HG03045 (cell line): Measurements from ENCODE around the gene TPD52L1.
"Not testable (repeated sequence)": the region's sequence is repeated elsewhere in the genome, so short reads cannot be mapped to it uniquely, and the experiment has no call there.

Source experiments
- ATAC-seq: cut with Tn5 transposase; IDR thresholded peaks from one replicate; pipeline ENCODE4 v1.9.1; 2021; ENCODE audit warnings: mild to moderate bottlenecking, moderate library complexity; ENCODE audit not compliant: unreplicated experiment

TPD52L1 gene

DNA sequence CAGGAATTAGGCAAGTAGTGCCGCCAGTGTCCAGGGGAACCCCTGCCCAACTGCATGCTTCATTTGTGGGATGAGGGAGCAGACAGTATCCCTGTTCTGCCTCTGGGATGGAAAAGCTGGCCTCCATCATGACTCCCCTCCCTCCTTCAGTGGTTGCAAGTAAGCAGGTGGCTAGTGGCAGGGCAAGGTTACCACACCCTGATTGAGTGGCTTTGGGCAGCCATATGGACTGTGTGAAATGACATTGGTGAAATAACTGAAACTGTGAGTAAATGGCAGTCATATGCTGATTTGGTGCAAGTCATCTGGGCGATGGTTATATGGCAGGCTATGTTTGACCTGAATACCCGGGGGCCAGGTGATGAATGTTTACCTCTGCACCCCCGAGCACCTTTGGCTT, 115.2 kb downstream of the TPD52L1 start:
- ATAC-seq, result no peak

DNA sequence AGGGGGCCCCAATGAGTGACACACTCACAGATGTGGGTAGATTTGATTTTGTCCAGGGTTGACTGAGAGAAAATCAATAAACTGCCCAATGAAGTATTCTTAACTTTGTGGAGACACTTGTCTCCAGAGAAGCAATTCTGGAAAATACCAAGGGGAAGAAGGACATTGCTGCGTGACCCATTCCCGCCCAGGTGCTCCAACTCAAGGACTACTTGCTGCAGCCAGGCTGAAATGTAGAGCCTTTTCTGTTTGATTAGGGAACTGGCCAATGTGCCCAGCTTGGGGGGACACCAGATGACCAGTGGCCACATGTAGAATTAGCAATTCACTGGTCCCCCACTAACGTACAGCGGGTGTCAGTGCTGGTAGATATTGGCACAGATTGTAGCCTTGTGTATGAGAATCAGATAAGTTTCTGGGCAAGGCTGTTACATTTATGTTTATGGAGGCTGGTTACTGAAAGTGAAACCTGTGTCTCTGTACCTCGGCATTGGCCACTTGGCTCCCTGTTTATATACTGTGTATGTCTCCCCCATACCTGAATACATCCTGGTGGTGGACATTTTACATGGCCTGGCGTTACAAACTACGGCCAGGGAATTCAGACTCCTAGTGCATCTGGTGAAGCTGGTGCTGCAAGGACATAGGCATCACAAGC, 115.9 kb downstream of the TPD52L1 start:
- no peak for ATAC-seq

DNA sequence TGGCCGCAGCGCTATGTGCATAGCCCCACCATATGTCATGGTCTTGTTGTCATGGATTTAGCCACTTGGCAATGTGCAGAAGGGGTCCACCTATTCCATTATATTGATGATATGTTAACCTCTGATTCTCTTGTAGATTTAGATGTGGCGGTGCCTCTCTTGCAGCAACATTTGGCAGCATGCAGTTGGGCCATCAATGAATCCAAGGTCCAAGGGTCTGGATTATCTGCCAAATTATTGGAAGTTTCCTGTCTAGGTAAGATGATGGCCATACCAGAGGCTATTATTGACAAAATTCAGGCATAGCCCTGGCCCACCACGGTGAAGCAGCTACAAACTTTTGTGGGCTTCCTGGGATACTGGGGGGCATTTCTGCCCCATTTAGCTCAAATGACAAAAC, 116.8 kb downstream of the TPD52L1 start:
- ATAC-seq, result no peak

DNA sequence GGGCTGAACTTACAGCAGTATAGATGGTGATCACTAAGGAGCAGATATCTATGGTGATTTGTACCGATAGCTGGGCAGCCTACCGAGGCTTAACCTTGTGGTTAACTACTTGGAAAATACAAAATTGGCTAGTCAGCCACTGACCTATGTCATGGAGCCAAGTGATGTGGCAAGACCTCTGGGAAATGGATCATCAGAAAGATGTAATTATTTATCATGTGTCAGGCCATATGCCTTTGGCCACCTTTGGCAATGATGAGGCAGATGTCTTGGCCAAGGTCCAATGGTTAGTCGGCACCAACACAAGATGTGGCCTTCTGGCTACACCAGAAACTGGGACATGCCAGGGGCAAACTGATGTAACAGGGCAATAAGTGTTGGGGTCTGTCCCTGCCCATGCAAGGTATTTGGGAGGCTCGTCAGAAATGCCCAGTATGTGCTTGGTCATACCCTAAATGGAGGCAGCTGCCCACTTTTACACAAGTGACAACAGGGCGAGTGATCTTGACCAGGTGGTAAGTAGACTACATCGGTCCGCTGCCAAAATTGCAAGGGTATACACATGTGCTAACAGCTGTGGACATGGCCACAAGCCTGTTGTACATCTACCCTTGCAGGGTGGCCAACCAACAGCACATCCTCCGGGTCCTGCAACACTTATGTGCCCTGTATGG, 118.0 kb downstream of the TPD52L1 start:
- ATAC-seq, result no peak

DNA sequence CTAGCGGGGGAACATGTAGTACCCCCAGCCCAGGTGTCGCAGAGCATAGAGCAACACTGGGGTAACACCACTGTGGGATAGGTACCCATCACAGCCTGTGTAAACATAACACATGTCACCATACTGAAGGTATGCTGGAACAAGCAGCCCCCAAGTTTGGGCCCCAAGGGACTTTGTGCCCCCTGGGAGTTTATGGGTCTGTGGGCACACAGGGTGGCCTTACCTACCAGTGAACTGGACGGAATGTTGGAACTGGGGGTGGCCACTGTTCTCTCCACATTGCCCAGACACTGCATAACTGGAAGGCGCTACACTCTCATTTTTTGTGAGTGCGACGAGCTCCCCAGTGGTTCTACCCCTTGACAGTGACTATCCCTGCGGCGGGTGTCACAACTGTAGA, 119.7 kb downstream of the TPD52L1 start:
- no peak for ATAC-seq

DNA sequence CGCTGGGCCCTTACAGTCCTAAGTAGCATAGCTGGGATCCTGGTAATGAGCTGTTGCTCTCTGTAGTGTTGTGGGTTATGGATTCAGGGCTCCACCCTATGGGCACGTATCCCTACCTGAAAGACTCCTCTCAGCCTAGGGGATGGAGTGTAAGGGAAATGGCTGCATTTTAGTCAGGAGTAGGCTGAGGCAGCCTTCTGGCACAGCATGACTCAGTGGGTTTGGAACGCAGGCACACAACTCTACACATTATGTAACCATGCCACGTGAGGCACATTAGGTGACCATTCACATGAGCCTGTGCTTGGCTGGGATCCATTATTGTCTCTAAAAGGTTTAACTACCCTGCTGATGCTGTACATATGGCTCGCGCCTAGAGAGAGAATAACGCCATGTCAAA, 120.4 kb downstream of the TPD52L1 start:
- ATAC-seq, result no peak

DNA sequence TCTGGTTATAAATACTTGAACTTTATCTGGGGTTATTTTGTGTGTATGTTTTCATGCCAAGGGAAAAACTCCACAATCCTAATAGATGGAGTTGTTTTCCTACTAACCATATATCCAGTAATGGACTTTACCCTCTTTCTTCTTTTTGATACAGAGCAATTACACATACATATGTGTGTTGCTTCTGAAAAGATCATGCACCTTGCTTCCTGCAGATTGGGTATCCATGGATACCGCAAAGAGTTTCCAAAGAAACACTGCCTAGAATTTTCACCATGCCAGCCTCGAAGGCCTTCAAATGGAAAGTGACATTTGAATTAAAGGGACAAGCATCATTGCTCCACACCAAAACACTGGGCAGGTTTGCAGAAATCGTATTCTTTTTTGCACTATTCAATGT, 121.4 kb downstream of the TPD52L1 start:
- no peak for ATAC-seq

DNA sequence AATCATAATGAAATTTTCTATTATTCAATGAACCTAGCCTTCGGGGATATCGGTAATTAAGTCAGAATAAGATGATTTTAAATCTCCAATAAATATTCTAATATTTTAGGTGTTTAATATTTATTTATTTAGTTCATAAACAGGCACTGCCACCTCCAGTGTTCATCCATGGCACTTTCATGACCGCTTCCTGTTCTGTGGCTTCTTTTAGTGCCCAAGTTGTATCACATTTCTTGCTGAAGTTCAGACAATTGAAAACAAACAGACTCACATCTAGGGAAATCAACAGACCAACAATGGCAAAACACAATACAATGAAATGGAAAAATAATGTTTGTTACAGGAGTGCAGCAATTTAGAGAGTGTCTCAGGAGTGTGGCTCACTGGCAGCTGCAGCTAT, 122.2 kb downstream of the TPD52L1 start:
- ATAC-seq, result no peak

DNA sequence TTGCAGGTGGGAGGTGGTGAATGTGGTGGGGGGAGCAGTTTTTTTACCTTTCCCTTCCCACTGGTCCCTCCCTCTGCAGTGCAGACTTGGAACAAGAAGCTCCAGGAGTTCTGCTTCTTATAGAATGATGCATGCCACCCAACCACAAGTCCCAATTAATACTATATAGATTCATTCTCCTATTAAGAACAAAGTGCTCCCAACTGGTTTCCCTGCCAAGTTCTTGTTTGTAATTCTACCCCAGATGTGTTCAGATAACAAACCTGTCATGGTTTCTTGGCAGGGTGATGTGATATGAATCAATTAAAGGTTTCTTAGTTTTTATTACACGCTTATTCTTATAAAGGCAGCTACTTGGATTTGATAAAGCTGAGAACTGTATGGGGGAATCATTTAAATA, 124.3 kb downstream of the TPD52L1 start:
- no peak for ATAC-seq

DNA sequence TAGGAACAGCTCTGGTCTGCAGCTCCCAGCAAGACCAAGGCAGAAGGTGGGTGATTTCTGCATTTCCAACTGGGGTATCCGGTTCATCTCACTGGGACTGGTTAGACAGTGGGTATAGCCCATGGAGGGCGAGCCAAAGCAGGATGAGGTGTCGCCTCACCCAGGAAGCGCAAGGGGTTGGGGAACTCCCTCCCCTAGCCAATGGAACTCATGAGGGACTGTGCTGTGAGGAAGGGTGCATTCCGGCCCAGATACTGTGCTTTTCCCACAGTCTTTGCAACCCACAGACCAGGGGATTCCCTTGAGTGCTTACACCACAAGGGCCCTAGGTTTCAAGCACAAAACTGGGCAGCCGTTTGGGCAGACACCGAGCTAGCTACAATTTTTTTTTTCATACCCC, 126.4 kb downstream of the TPD52L1 start:
- ATAC-seq, result no peak

DNA sequence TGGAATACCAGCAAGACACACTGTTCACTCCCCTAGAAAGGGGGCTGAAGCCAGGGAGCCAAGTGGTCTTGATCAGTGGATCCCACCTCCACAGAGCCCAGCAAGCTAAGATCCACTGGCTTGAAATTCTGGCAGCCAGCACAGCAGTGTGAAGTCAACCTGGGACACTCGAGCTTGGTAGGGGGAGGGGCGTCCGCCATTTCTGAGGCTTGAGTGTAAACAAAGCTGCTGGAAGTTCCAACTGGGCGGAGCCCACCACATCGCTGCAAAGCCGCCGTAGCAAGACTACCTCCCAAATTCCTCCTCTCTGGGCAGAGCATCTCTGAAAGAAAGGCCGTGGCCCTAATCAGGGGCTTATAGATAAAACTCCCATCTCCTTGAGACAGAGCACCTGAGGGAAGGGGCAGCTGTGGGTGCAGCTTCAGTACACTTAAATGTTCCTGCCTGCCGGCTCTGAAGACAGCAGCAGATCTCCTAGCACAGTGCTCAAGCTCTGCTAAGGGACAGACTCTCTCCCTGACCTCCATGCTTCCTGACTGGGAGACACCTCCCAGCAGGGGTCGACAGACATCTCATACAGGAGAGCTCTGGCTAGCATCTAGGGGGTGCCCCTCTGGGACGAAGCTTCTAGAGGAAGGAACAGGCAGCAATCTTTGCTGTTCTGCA, 126.9 kb downstream of the TPD52L1 start:
- ATAC-seq, result not testable (repeated sequence)

DNA sequence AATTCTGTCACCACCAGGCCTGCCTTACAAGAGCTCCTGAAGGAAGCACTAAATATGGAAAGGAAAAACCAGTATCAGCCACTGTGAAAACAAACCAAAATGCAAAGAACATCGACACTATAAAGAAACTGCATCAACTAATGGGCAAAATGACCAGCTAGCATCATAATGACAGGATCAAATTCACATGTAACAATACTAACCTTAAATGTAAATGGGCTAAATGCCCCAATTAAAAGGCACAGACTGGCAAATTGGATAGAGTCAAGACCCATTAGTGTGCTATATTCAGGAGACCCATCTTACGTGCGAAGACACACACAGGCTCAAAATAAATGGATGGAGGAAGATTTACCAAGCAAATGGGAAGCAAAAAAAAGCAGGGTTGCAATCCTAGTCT, 128.9 kb downstream of the TPD52L1 start:
- not testable (repeated sequence) for ATAC-seq

DNA sequence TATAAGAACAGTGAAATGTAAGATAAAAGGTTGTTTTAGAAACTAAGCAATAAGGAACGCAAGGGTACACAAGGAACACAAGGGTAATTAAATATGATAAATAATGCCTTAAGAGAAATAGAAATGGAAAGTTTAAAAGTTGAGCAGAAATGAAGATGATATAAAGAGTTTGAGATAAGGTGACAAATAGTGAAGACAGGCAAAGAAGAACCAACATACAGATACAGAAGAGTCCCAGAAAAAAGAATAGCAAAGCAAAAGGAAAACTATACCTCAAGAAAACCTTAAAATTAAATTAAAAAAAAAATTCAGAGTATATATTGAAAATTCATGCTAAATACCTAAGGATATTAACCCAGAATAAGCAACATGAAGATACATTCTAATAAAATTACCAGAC, 131.8 kb downstream of the TPD52L1 start:
- no peak for ATAC-seq

DNA sequence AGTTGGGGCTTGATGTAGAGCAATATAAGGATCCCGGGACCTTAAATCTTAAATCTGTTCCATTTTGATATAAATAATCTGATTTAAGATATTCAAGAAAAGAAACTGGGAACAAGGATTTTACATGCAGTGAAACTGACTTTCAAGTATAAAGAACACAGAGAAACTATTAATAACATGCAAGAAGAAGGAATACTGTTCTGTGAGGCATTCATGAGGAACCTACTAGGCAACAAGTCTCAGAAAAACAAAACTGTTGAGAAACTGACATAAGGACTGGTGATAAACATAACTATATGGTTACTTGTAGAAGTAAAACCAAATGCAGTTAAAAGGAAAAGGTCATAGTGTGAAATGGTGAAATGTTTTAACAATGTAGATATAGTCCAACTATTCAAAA, 132.4 kb downstream of the TPD52L1 start:
- no peak for ATAC-seq

DNA sequence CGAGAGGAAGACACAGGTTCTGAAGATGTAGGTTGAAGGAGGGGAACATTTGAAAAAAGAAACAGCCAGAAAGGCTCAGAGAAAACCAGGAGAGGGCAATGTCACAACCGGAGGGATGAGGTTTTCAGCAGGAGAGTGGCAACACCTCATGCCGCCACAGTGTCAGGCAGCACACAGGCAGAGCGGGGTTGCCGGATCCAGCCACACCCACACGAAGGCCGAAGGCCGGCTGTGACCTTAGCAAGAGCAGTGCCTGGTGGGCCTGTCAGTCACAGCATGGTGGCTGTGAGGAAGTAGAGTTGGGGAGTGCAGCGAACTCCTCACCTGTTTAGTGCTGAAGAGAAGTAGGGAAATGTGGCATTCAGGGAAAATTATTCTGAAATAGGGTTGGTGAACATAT, 134.1 kb downstream of the TPD52L1 start:
- ATAC-seq, result no peak

DNA sequence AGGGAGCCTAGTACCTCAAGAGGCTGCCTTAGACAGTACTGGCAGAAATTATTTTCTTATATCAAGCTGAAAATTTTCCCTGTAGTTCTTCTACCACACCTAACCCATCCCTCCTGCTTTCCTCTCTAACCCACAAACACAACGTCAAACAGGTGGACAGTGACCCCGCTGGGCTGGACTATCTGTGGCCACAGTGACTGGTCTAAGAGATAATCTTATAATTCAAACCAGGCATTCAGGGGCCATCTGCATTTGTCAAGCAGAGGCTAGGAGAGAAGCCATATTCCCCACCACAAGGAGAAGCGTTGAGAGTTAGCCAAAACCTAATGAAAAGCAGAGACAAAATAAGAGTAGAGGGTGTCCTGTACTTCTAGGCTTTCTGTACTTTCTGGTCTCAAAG, 140.0 kb downstream of the TPD52L1 start:
- ATAC-seq, result no peak

DNA sequence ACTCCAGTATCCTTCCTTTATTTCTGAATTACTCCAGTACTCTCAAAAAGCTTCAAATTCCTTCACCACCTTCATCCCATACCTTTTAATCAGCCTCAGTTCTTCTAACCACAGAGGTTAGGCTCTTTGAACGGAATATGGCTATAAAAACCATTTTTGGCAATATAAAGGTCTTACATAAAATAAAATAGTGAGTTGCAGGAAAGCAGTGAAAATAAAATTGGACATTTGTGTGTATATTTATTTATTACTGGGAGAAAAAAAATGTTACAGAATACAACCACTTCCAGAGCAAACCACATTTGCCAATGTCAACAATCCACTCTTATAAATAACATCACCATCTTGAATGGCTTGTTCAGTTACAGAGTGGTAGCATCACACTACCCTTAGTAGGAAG, 140.5 kb downstream of the TPD52L1 start:
- no peak for ATAC-seq

DNA sequence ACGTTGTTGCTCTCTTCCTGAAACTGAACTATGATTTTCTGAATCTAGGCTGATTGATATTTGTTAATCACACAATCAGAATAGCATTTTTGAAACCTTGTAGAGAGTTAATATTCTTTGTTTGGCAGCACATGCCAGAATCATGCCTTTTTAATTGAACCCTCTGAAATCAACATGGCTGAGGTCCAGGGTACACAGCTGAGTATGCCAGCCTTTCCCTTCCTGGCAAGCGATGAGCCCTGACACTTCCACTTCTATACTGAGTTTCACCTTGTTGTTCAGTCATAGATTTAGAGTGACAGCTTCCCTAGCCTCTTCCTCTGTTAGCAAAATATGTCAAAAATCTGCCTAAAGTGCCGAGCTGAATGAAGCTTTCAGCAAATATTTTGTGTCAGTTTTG, 141.4 kb downstream of the TPD52L1 start:
- no peak for ATAC-seq

DNA sequence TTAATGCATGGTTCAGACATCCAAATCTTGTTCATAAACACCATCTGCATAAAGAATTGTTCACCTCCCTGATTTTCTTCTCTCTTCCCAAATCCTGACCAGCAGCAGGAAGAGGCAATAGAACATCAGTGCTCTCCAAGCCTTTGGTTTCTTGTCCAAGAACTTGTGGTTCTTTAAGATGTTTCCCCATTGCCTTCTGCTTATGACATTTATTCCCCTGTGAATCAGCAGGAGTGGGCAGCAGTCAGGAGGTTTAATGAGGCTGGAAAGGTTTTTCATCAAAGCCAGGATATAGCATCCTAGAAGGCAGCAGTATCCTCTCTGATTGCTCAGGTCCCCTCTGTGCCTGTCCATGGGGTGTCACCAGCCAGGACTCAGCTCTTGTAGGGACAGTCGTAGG, 142.9 kb downstream of the TPD52L1 start:
- ATAC-seq, result no peak

DNA sequence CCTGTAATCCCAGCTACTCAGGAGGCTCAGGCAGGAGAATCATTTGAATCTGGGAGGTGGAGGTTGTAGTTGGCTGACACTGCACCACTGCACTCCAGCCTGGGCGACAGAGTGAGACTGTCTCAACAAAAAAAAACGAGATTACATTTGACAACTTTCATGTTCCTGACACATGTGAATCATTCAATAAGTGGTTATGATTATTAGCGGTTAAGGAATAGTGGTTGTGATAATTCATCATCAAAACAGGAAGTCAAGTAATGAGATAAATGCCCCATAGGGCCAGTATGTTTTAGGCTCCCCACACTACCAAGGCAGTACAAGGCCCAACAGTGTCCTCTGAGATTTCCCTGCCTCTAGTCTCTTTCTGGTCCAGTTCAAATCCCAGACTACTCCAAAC, 145.7 kb downstream of the TPD52L1 start:
- ATAC-seq, result no peak

DNA sequence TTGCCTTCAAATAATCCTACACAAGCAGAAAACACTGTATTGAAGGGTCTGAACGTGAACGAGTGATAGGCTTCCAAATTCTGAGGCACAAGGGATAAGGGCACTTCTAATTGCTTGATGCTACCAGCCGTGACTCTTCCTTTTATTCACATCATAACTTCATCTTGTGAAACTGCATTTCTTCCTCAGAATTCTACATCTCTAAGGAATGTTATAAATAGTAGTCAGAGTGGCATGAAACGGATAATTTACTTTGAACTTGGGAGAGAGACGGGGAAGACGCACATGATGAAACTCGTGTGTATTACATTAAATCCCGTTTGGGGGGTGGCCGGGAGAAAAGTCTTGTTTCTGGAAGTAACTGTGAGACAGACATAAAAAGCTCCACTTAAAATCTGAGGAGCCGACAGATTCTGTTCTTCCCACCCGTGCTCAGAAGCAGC, 147.4 kb downstream of the TPD52L1 start:
- no peak for ATAC-seq
